Panc1 (cell line): ENCODE measurements around the gene ZC3H10. TPM values are rescaled to one million over a fixed set of nuclear protein-coding genes. Genes with fewer than 3 reads are reported as not detected.

Experiments used
- ATAC-seq: fragments of 200-7000 bp; cut with Tn5 transposase; 2 replicates; pipeline ENCODE4 v1.9.1; 2020; ENCODE audit warnings: mild to moderate bottlenecking, moderate library complexity
- BruUV-seq: library from RNA; stranded (reverse); fragments of 400-500 nt; replicated peaks from 2 replicates; lab custom pipeline; 2021; lab: Mats Ljungman, UMichigan
- CTCF ChIA-PET: fragments of 300-600 bp; sonication (Branson Sonifier 250); formaldehyde crosslinking; loops from one replicate; lab custom pipeline; 2022; ENCODE audit warnings: antibody characterized with exemption; lab: Charles Lee
- POLR2A ChIA-PET: fragments of 300-600 bp; sonication (Branson Sonifier 250); formaldehyde crosslinking; loops from one replicate; lab custom pipeline; 2022; ENCODE audit warnings: antibody characterized with exemption; lab: Charles Lee
- DNase-seq: peaks from one replicate; pipeline ENCODE4 v3.0.0-alpha.2; 2010; ENCODE audit warnings: low read depth, low spot score
- H3K27ac ChIP-seq: 2 replicates; pipeline ENCODE4 v1.5.1; 2011; ENCODE audit warnings: mild to moderate bottlenecking, low read length, inconsistent platforms
- H3K27me3 ChIP-seq: fragments of 200-500 bp; sonication (Bioruptor generic); 2 replicates; pipeline ENCODE4 v1.6.0; 2014; ENCODE audit warnings: low read length, inconsistent platforms; ENCODE audit not compliant: control insufficient read depth, insufficient read depth
- H3K36me3 ChIP-seq: fragments of 200-500 bp; sonication (Bioruptor generic); 2 replicates; pipeline ENCODE4 v1.5.1; 2014; ENCODE audit warnings: inconsistent platforms, mild to moderate bottlenecking, low read length, moderate library complexity; ENCODE audit not compliant: control insufficient read depth, insufficient read depth
- H3K4me1 ChIP-seq: 2 replicates; pipeline ENCODE4 v1.5.1; 2011; ENCODE audit warnings: inconsistent platforms, mild to moderate bottlenecking, low read length, moderate library complexity; ENCODE audit not compliant: control insufficient read depth, insufficient read depth
- H3K4me3 ChIP-seq, 2 experiments: 2 replicates each; pipeline ENCODE4 v1.5.1; 2011 to 2012; ENCODE audit warnings: low read depth in 2 of 2, low read length in 2 of 2, mild to moderate bottlenecking in 2 of 2, inconsistent platforms in 1 of 2, moderate library complexity in 1 of 2
- H3K9me3 ChIP-seq: fragments of 200-500 bp; sonication (Bioruptor generic); 2 replicates; pipeline ENCODE4 v1.5.1; 2014; ENCODE audit warnings: low read depth, mild to moderate bottlenecking, inconsistent platforms, low read length, moderate library complexity; ENCODE audit not compliant: control insufficient read depth, insufficient read depth
- CTCF ChIP-seq: fragments of 450-650 bp; IDR thresholded peaks from 2 replicates; pipeline ENCODE4 v1.5.1; 2017; ENCODE audit warnings: mild to moderate bottlenecking
- REST ChIP-seq, 2 experiments: IDR thresholded peaks; 2 replicates each; pipeline ENCODE4 v1.6.1; 2011 to 2012; ENCODE audit warnings: low read depth in 2 of 2, control low read depth in 1 of 2, low read length in 1 of 2, mild to moderate bottlenecking in 1 of 2, moderate library complexity in 1 of 2; ENCODE audit not compliant: insufficient read depth in 1 of 2
- SIN3A ChIP-seq: IDR thresholded peaks from 2 replicates; pipeline ENCODE4 v1.6.1; 2012; ENCODE audit warnings: low read depth, mild to moderate bottlenecking, low read length, moderate library complexity, borderline replicate concordance; ENCODE audit not compliant: insufficient read depth
- TCF7L2 ChIP-seq: IDR thresholded peaks from 2 replicates; pipeline ENCODE4 v1.6.1; 2011; ENCODE audit warnings: mild to moderate bottlenecking, low read depth, low read length, inconsistent platforms
- in situ Hi-C: cut with HindIII; loops from 2 replicates; pipeline ENCODE4 v1.10.0; 2016; ENCODE audit warnings: low sequenced_read_pairs, low pct_unique_long_range_greater_than_20kb
- intact Hi-C: fragments of 100-400 bp; cut with micrococcal nuclease; formaldehyde crosslinking; loops from one replicate; pipeline ENCODE4 v1.10.0; 2022; ENCODE audit not compliant: unreplicated experiment
- total RNA-seq: library from RNA; stranded (reverse); gene quantifications from one replicate; pipeline ENCODE4 v1.2.1, GENCODE V29; 2021; ENCODE audit not compliant: unreplicated experiment

The ZC3H10 gene
- total RNA-seq, 1 experiment from 2014 or later, result 6.0 TPM

GRCh38 chr12:56082382-56082781 lies 35.7 kb upstream of the ZC3H10 start:
- in situ Hi-C loops, result no loop called here
- no TSS peak for BruUV-seq
- no peak for ATAC-seq
- Histone ChIP-seq H3K27me3 (no peaks in the 10 kb centered on the region), H3K36me3 (no peaks in the 10 kb centered on the region; the same call in 1 of the 2 replicates), H3K27ac (no peak overlapping the region), H3K4me1 (peaks cover 6% of the 10 kb centered on the region), H3K4me3 (no peak overlapping the region), H3K9me3 (no peaks in the 10 kb centered on the region)
- TF ChIP-seq TCF7L2 (no peak), SIN3A (no peak), REST (IDR thresholded peaks at IDR 0.05; ENCODE audit: insufficient read depth in 1 of 2, low read depth in 2 of 2, low read length in 1 of 2) (no peak)
- intact Hi-C loops, result no loop called here
- DNase-seq, result no peak
- ChIA-PET CTCF (no interaction called here), POLR2A (no interaction called here)

- no peak for TF ChIP-seq SIN3A
- no peak for TF ChIP-seq REST (IDR thresholded peaks at IDR 0.05; ENCODE audit: insufficient read depth in 1 of 2, low read depth in 2 of 2, low read length in 1 of 2)
- TF ChIP-seq CTCF, result no peak
- ChIA-PET CTCF (no interaction called here), POLR2A (no interaction called here)
- Histone ChIP-seq H3K4me1 (peaks cover 6% of the 10 kb centered on the region), H3K27ac (no peak overlapping the region), H3K36me3 (no peaks in the 10 kb centered on the region; the same call in 1 of the 2 replicates), H3K9me3 (no peaks in the 10 kb centered on the region), H3K4me3 (no peak overlapping the region), H3K27me3 (no peaks in the 10 kb centered on the region)
- ATAC-seq (no peak), DNase-seq (no peak)
- intact Hi-C loops, result no loop called here
- in situ Hi-C loops, result no loop called here
- no TSS peak for BruUV-seq
Observed at GRCh38 chr12:56082967-56083366, 35.1 kb upstream of the ZC3H10 start.
